ENCODE measurements around the gene KMT2B. TPM values are rescaled to one million over a fixed set of nuclear protein-coding genes. Genes with fewer than 3 reads are reported as not detected.

The KMT2B gene
- total RNA-seq, 1 experiment from 2014 or later = 54.2 TPM

- Mint-ChIP-seq H3K27ac (ENCODE audit: unreplicated experiment) (peak overlapping the region; percentile 87), H3K4me1 (ENCODE audit: low read depth, unreplicated experiment) (peaks cover 11% of the 10 kb centered on the region), H3K9me3 (ENCODE audit: unreplicated experiment) (no peaks in the 10 kb centered on the region), H3K36me3 (ENCODE audit: insufficient read depth, unreplicated experiment) (peaks cover 76% of the 10 kb centered on the region), H3K4me3 (ENCODE audit: unreplicated experiment) (peak overlapping the region; percentile 97), H3K27me3 (ENCODE audit: insufficient read depth, unreplicated experiment) (no peaks in the 10 kb centered on the region)
- H3K9me3 ChIP-seq = no peaks in the 10 kb centered on the region
- H3K36me3 ChIP-seq (ENCODE audit: control insufficient read depth, insufficient read depth, low read length) = peaks cover 8% of the 10 kb centered on the region; the same call in 1 of the 2 replicates
- no TSS peak for BruUV-seq (replicated peaks)
- TF ChIP-seq, protein P1, sequence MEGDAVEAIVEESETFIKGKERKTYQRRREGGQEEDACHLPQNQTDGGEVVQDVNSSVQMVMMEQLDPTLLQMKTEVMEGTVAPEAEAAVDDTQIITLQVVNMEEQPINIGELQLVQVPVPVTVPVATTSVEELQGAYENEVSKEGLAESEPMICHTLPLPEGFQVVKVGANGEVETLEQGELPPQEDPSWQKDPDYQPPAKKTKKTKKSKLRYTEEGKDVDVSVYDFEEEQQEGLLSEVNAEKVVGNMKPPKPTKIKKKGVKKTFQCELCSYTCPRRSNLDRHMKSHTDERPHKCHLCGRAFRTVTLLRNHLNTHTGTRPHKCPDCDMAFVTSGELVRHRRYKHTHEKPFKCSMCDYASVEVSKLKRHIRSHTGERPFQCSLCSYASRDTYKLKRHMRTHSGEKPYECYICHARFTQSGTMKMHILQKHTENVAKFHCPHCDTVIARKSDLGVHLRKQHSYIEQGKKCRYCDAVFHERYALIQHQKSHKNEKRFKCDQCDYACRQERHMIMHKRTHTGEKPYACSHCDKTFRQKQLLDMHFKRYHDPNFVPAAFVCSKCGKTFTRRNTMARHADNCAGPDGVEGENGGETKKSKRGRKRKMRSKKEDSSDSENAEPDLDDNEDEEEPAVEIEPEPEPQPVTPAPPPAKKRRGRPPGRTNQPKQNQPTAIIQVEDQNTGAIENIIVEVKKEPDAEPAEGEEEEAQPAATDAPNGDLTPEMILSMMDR (IDR thresholded peaks at IDR 0.05; ENCODE audit: insufficient read depth in 1 of 2, low read depth in 1 of 2, low read length in 1 of 2, severe bottlenecking in 1 of 2, unreplicated experiment in 1 of 2) = no peak
- H3K27me3 ChIP-seq (replicated peaks; ENCODE audit: control insufficient read depth, insufficient read depth, low read length) = no peaks in the 10 kb centered on the region
- peaks cover 6% of the 10 kb centered on the region; the same call in 1 of the 2 replicates for H3K4me1 ChIP-seq
- no peak for DNase-seq
- CTCF ChIA-PET = interaction anchor here (1.0 kb wide), 1 partner anchor 9 kb away, joined by 3 read pairs; the partner anchor contains the start of gene LIN37
- intact Hi-C loops (cut with micrococcal nuclease; ENCODE audit: unreplicated experiment) = loop anchor here (1.0 to 2.0 kb wide), 2 partner anchors 22 to 47 kb away; no protein-coding TSS in a partner anchor
- peak overlapping the region; percentile 53 for H3K4me3 ChIP-seq (ENCODE audit: low read depth, low read length)
- POLR2A ChIA-PET = interaction anchor here (1.0 to 1.1 kb wide), 2 partner anchors 9 to 21 kb away, joined by 3 to 4 read pairs; partner anchors contain the start of gene LIN37
These were observed 21.7 kb downstream of the KMT2B start for GRCh38 chr19:35739275-35740107.

- ChIA-PET POLR2A (interaction anchor here (1.0 to 1.2 kb wide), 7 partner anchors 8 to 191 kb away, joined by 3 to 7 read pairs (median 4); partner anchors contain the start of genes COX6B1 and LIN37), CTCF (interaction anchor here (0.9 to 1.2 kb wide), 7 partner anchors 8 to 191 kb away, joined by 3 to 13 read pairs (median 5); partner anchors contain the start of gene LIN37)
- peak overlapping the region; percentile 97 for H3K4me3 Mint-ChIP-seq (ENCODE audit: unreplicated experiment)
- H3K4me1 Mint-ChIP-seq (ENCODE audit: low read depth, unreplicated experiment) = peaks cover 11% of the 10 kb centered on the region
- H3K9me3 Mint-ChIP-seq (ENCODE audit: unreplicated experiment) = no peaks in the 10 kb centered on the region
- H3K27me3 Mint-ChIP-seq (ENCODE audit: insufficient read depth, unreplicated experiment) = no peaks in the 10 kb centered on the region
- DNase-seq = no peak
- H3K27ac Mint-ChIP-seq (ENCODE audit: unreplicated experiment) = peak overlapping the region; percentile 87
- intact Hi-C loops (cut with micrococcal nuclease; ENCODE audit: unreplicated experiment) = loop anchor here (1.0 to 2.0 kb wide), 2 partner anchors 23 to 47 kb away; no protein-coding TSS in a partner anchor
- TF ChIP-seq, protein P1 (IDR thresholded peaks at IDR 0.05; ENCODE audit: insufficient read depth in 1 of 2, low read depth in 1 of 2, low read length in 1 of 2, severe bottlenecking in 1 of 2, unreplicated experiment in 1 of 2) = no peak
- peaks cover 8% of the 10 kb centered on the region; the same call in 1 of the 2 replicates for H3K36me3 ChIP-seq (ENCODE audit: control insufficient read depth, insufficient read depth, low read length)
- H3K9me3 ChIP-seq = no peaks in the 10 kb centered on the region
- H3K27me3 ChIP-seq (replicated peaks; ENCODE audit: control insufficient read depth, insufficient read depth, low read length) = no peaks in the 10 kb centered on the region
- peak overlapping the region; percentile 53 for H3K4me3 ChIP-seq (ENCODE audit: low read depth, low read length)
- H3K36me3 Mint-ChIP-seq (ENCODE audit: insufficient read depth, unreplicated experiment) = peaks cover 74% of the 10 kb centered on the region
- no TSS peak for BruUV-seq (replicated peaks)
- peaks cover 8% of the 10 kb centered on the region; the same call in 1 of the 2 replicates for H3K4me1 ChIP-seq
These were observed 22.3 kb downstream of the KMT2B start for GRCh38 chr19:35740108-35740422.

Data from Caco-2 (cell line).